ENCODE results near the gene ARFGAP1.

ARFGAP1 gene

DNA sequence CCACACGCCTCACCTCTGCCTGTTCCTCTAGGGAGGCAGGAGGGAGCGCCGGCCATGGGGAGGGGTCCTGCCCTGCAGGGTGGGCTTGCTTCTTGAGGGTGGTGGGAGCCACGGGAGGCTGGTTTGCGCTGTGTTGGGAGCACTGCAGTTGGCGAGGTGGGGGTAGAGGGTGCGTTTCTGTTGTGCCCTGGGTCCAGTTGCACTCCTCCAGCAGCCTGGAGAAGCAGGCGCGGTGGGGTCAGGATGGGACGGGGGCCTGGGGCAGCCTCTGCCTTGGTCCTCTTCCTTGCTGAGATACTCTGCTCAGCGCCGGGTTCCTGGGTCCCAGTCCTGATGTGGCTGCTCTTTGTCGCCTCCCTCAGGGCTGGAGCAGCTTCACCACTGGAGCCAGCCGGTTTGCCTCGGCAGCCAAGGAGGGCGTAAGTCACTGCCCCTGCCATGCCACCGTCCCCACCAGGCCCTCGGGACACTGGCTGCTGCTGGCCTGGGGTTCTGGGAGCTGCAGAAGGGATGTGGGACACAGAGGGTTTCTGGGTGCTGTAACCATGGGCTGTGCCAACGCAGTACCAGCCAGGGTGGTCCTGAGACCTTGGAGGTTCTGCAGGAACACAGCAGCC lies 8.4 kb downstream of the ARFGAP1 start:
- no peak for DNase-seq

DNA sequence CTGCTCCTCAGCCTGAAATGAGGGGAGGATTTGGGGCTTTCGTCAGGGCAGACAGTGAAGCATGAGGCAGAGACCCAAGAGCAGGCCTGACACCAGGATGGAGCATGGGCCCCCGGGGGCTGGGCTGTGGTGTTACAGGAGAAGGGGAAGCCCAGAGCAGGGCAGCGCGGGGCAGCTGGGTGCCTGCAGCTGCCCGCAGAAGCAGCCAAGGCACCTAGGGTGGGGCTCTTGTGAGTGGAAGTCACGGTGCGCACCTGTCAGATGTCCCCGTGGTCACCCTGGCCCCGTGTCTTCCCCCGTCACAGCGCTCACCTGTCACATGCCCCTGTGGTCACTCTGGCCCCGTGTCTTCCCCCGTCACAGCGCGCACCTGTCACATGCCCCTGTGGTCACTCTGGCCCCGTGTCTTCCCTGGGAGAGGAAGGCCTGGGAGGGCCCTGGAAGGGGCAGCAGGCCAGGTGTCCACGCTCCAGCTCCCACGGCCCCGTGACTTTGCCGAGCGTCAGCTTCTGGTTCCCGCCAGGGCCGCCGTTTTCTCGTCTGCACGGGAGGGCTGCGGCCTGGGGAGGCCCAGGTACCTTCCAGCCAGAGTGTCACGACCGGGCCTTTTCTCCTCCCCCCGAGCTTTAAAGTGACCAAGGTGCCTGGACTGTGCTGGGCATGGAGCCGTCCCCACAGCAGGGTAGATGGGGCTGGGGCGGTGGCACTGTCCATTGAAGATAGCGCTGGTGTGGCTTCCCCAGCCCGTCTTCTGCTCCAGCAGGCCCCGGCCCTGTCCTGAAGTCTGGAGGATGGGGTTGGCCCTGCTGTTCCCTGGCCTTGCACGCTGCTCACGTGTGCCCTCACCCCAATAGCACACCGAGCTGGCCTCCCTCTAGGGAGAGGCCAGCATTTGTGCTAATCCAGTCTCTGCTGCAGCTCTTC lies 9.4 kb downstream of the ARFGAP1 start:
- no peak for DNase-seq

- DNase-seq, result no peak
Observed at GRCh38 chr20:63282946-63283345, 10.3 kb downstream of the ARFGAP1 start.

DNA sequence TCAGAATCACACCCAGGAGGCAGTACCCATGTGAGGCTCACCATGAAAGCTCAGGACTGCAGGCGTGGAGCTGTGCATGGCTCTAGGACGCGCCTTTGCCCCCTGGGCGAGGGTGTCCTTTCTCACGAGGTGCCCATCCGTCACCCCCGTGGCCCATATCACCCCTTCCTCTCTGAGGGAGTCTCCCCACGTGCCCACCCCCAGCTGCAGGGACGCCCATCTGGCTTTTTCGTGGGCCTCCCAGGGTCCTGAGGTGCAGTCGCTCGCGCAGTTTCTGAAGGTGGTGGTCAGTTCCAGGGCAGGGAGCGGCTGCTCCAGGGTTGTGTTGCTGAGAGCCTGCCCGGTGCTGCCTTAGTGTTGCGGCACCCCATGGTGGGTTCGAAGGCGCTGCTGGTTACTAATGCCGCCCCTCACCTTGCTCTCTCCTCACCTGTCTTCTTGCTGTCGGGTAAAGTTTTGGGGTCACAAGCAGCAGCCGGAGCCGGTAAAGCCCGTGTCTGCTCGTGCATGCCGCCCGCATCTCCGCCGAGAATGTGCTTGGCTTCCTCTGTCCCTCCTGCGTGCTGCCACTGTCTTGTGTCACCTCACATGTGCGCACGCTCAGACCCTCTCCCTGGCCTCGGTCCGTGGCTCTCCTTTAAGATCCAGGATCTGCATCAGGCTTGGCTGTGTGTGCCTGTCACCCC lies 10.9 kb downstream of the ARFGAP1 start:
- DNase-seq, result no peak

- DNase-seq, result no peak
Observed at GRCh38 chr20:63284083-63284440, 11.4 kb downstream of the ARFGAP1 start.

GRCh38 chr20:63284544-63284949 lies 11.9 kb downstream of the ARFGAP1 start:
- no peak for DNase-seq

- DNase-seq, result no peak
Observed at GRCh38 chr20:63284981-63285524, 12.4 kb downstream of the ARFGAP1 start.

DNA sequence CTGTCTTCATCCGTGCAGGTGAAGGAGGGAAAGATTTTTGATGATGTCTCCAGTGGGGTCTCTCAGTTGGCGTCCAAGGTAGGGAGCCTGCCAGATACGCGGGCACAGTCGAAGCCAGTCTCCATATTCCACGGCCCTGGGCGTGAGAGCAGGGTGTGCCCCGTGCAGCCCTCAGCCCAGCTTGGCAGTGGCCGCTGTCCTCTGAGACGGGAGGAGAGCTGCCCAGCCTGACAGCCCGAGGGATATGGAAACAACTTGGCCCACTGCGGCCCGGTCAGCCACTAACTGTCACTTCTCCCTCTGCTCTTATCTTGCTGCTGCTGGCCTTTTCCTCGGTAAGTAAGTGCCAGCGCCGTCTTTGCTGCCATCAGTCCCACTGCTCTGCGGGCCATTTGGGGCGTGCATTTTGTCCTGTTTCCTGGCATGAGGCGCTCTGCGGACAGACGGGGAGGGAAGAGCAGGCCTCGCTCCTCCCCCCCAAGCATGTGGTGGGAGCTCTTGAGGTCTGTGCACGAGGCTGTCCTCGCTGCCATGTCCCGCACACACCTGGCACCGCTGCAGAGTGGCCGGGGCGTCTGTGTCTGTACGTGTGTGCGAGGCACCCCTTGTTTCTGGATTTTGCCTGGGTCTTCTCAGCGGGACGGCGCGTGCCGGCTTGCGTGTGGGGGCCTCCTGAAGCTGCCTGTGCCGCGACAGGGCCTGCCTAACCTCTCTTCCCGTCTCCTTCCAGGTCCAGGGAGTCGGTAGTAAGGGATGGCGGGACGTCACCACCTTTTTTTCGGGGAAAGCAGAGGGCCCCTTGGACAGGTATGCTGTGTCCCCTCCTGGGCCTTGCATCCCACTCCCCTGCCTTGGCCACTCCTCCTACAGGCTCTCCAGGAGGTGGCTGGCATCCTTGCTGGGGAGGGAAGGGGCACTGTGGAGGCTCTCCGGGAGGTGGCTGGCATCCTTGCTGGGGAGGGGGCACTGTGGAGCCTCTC lies 13.3 kb downstream of the ARFGAP1 start:
- DNase-seq, result no peak

- DNase-seq, result no peak
Observed at GRCh38 chr20:63286781-63287696, 14.4 kb downstream of the ARFGAP1 start.

DNA sequence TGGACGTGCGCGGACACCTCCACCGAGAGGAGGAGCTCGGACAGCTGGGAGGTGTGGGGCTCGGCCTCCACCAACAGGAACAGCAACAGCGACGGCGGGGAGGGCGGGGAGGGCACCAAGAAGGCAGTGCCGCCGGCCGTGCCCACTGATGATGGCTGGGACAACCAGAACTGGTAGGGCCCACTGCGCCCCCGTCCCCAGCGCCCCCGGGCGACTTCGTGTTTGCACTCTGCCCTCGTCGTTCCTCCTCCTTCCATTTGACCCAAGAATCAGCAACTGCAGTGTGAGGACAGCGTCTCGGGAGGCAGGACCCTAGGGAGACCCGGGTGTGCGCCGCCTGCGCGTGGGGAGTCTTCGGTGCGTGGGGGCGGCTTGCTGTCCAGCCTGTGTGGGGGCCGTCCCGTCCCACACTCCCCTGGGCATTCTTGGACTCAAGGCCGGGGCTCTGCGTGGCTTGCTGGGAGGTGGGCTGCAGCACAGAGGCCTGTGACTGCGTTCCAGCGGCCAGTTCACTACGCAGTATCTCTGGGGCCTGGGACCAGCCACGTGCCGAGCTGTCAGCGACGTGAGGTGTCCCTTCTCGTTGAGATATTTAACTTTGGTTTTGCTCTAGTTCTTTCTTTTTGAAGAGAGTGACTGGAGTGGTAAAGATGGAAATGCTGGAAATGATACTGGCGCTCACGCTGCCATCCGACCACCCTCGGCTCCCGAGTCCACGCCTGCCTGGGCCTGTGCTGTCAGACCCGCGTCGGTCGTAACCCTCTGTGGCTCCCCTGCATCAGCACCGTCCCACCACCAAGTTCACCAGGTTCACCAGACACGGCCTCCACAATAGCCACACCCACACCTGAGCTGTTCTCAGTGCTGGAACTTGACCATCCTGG lies 15.3 kb downstream of the ARFGAP1 start:
- no peak for DNase-seq

GRCh38 chr20:63288581-63289251 lies 16.1 kb downstream of the ARFGAP1 start:
- no peak for DNase-seq

DNA sequence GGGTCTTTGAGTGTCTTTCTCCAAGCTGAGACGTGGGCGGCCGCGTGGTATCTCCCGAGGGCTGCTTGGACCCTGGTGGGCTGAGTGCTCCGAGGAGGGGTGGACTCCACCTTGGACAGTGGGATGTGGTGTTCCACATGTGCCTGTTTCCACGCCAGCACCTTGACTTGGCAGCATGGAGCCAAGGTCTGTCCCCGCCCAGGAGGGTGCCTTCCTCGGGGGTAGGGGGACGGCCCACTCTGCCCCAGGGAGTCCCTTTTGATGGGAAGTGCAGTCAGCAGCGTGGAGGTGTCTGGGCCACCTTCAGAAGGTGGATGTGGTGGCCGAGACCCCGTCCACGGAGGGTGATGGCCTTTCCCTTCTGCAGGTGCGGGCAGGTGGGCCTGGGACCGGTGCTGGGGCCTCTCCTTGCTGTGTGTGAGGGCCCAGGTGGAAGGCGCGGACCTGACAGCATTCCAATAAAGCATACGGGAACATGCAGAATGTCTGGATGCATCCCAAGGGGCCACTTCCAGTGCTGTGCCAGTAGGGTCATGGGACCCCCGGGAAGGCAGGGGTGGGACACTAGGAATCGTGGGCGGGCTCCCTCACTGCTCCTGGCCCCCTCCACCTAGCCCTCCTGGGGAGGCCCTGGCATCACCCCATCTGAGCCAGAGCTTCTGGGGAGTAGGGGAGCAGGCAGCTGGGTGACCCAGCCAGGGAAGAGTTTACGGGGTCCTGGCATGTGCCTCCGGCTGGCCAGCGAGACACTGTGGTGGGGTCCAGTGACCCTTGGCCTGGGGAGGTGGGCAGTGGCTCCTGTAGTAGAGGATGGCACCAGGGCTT lies 16.9 kb downstream of the ARFGAP1 start:
- no peak for DNase-seq

DNA sequence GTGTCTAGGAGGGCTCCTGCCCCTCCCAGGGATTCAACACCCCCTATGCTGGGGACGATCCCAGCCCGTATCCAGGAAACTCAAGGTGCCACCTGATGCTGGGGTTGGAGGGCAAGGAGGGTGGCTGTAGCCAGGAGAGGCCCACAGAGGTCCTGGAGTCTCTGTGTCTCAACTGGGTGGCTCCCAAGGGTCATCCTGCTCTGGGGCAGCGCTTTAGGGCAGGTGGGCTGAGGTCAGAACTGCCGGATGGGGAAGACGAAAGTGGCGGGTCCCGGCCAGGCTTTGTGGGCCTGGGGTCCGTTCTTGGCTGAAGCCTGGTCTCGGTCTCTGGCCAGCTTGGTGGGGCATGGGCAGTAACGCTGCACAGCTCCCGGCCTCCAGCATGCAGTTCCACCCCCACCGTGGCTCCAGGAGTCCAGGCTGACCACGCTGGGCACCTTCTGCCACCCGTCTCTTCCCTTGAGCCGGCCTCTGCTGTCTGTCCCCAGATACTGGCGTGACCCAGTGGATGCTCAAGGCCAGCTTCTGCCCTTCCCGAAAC lies 17.6 kb downstream of the ARFGAP1 start:
- DNase-seq, result no peak

DNA sequence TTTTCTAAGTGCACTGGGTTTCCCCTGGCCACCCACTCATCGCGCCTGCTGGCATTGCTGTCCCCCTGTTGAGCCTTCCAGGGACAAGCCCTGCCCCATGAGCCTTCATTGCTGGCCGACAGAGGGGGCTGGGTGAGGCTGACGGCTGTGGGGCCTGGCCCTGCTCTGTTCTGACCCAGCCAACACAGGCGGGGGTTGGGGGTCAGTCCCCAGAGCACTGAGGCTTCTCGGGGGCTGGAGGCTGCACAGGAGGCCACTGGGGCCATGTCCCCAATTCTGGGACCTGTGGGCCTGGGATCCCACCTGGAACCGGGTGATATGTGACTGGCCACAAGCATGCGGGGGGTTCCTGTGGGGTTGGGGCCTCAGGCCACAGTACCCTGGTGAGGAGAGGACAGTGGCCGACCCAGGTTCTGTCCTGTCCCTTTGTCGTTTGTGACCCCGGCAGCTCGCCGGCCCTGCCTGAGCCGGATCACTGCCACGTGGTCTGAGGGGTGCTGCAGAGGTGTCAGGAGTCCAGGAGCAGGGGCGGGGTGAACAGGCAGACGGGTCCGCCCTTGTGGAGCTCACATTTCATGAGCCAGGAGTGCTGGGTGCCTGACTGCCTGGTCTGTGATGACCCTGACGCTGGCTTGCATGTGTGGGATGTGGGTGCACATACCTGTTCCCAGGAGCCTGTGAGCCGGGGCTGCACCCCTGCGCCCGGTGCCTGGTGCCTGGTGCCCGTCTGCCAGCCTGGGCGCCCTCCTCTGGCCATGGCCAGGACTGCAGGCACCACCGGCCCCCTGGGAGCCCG lies 18.3 kb downstream of the ARFGAP1 start:
- DNase-seq, result peak; percentile 93

GRCh38 chr20:63291811-63292210 lies 19.2 kb downstream of the ARFGAP1 start:
- DNase-seq, result no peak

GRCh38 chr20:63292292-63292701 lies 19.7 kb downstream of the ARFGAP1 start:
- no peak for DNase-seq

DNA sequence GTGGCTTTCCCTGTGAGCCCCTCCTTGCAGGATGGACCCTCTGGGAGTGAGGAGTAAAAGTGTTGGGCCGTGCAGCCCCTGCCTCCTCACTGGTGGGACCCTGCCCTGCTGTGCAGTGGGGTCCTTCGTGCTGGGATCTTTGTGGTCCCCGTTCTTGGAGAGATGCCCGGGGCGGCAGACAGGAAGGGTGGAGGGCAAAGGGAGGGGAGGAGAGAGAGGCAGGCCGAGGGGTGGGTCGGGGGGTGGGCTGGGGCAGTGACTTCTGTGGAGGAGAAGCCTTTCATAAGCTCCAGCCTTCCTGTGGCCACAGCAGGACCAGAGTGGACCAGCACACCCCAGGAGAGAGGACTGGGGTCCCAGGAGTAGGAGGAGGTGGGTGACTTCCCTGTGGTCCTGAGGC lies 20.3 kb downstream of the ARFGAP1 start, which contains the start of gene COL20A1:
Gene COL20A1, plus strand, starts transcription at position 283 of the 400 bp plus-strand sequence. CDS start 1,922 bp downstream, outside the sequence.
- no peak for DNase-seq

Data from activated CD8-positive, alpha-beta memory T cell treated with anti-CD3 and anti-CD28 coated beads, Interleukin-2, amount 50 U/mL, for 48 hours (primary cell).